ENCODE results near the gene MCM7. TPM values are rescaled to one million over a fixed set of nuclear protein-coding genes. Genes with fewer than 3 reads are reported as not detected.

The MCM7 gene
- total and polyA plus RNA-seq, 2 of the 13 experiments (the other 11 are each of a cell fraction or from before 2014, with no cell fraction given), result 84.5 to 214 TPM

GRCh38 chr7:100088621-100089457, 12.4 kb downstream of the MCM7 start, which contains the start of gene COPS6 (continued):
- TF ChIP-seq ZNF230 (CRISPR knock-in tag; IDR thresholded peaks at IDR 0.05) (peak; percentile 84; the same call in 1 of the 2 replicates), RORA (CRISPR knock-in tag; IDR thresholded peaks at IDR 0.05) (no peak), GRHL1 (CRISPR knock-in tag; conservative IDR thresholded peaks at IDR 0.05) (no peak), CEBPG (CRISPR knock-in tag; IDR thresholded peaks at IDR 0.05) (no peak), CHCHD3 (CRISPR knock-in tag; IDR thresholded peaks at IDR 0.05) (peak; percentile 98), PRDM10 (CRISPR knock-in tag; IDR thresholded peaks at IDR 0.05; ENCODE audit: low read depth) (no peak), ZNF350 (CRISPR knock-in tag; IDR thresholded peaks at IDR 0.05; ENCODE audit: borderline replicate concordance, low read depth) (no peak), ZSCAN5A (CRISPR knock-in tag; IDR thresholded peaks at IDR 0.05; ENCODE audit: borderline replicate concordance) (peak; percentile 42; the same call in 1 of the 2 replicates), THAP11 (CRISPR knock-in tag; IDR thresholded peaks at IDR 0.05) (peak; percentile 90), PCBP1 (IDR thresholded peaks at IDR 0.05; ENCODE audit: borderline replicate concordance, low read depth, low read length) (no peak), THAP9 (CRISPR knock-in tag; IDR thresholded peaks at IDR 0.05; ENCODE audit: borderline replicate concordance) (0 out of 2 replicates have a peak, but pooled peaks have one; percentile 67), CREM (IDR thresholded peaks at IDR 0.05) (no peak), CREM (CRISPR knock-in tag; IDR thresholded peaks at IDR 0.05) (no peak), CHD2 (IDR thresholded peaks at IDR 0.05; ENCODE audit: low read depth, low read length) (no peak), ZNF704 (CRISPR knock-in tag; IDR thresholded peaks at IDR 0.05; ENCODE audit: borderline replicate concordance) (peak; percentile 94; the same call in 1 of the 2 replicates), FOXJ3 (CRISPR knock-in tag; IDR thresholded peaks at IDR 0.05; ENCODE audit: borderline replicate concordance) (no peak)

Measured in HepG2 (cell line).